Stomach (tissue), 9 donors: Measurements from ENCODE around the gene MZF1. TPM values are rescaled to one million over a fixed set of nuclear protein-coding genes. Genes with fewer than 3 reads are reported as not detected.

Experiments used
- DNase-seq, 2 donors: peaks; one replicate each; pipeline versions ENCODE4 v3.0.0 to v3.0.0-alpha.2; 2013 to 2019
- H3K27ac ChIP-seq, 5 donors: fragments of 200-600 bp in 4 of 5; sonication (generic) in 4 of 5; one replicate each; pipeline ENCODE4 v1.5.1; 2013 to 2019; ENCODE audit warnings: mild to moderate bottlenecking in 1 of 5, moderate library complexity in 1 of 5
- H3K27me3 ChIP-seq, 3 donors: fragments of 200-600 bp; sonication (generic); one replicate each; pipeline ENCODE4 v1.5.1; 2017 to 2019; ENCODE audit warnings: mixed run types in 1 of 3
- H3K36me3 ChIP-seq, 4 donors: fragments of 200-600 bp; sonication (generic); 1 replicate in 3 of 4; 2 replicates in 1 of 4; pipeline ENCODE4 v1.5.1; 2016 to 2019
- H3K4me1 ChIP-seq, 4 donors: fragments of 200-600 bp; sonication (generic); one replicate each; pipeline ENCODE4 v1.5.1; 2016 to 2019
- H3K4me3 ChIP-seq, 4 donors: fragments of 200-600 bp; sonication (generic) in 3 of 4; one replicate each; pipeline ENCODE4 v1.5.1; 2016 to 2019; ENCODE audit warnings: mild to moderate bottlenecking in 1 of 4
- H3K9me3 ChIP-seq, 4 donors: fragments of 200-600 bp; sonication (generic); one replicate each; pipeline ENCODE4 v1.5.1; 2016 to 2019
- EP300 ChIP-seq: sonication (generic); formaldehyde crosslinking; IDR thresholded peaks from one replicate; pipeline ENCODE4 v1.6.1; 2017; ENCODE audit warnings: antibody characterized with exemption
- POLR2A ChIP-seq, 4 donors: fragments of 450-650 bp; IDR thresholded peaks; one replicate each; pipeline ENCODE4 v1.6.1; 2016; ENCODE audit warnings: antibody characterized with exemption in 4 of 4, control low read depth in 2 of 4, mild to moderate bottlenecking in 1 of 4, moderate library complexity in 1 of 4
- POLR2AphosphoS5 ChIP-seq, 3 donors: sonication (generic); formaldehyde crosslinking; IDR thresholded peaks; one replicate each; pipeline ENCODE4 v1.6.1; 2016; ENCODE audit warnings: antibody characterized with exemption in 3 of 3
- WGBS, 5 donors: extraction: QIAGEN DNeasy Blood & Tissue Kit in 3 of 5; methylation state at CpG; one replicate each; pipeline versions ENCODE4 v1.1.5 to v1.1.7; 2013 to 2018; 5-methylcytosine and 5-hydroxymethylcytosine counted together
- intact Hi-C: fragments of 100-400 bp; cut with DNase I; formaldehyde crosslinking; loops from one replicate; pipeline ENCODE4 v1.15.1; 2023; ENCODE audit warnings: low total_unique reads
- polyA plus RNA-seq, 3 donors: library from polyadenylated mRNA; stranded (reverse); fragments of 200-250 nt; gene quantifications; one replicate each; pipeline ENCODE4 v1.2.3, GENCODE V29; 2013
- total RNA-seq, 5 donors: library from RNA; depleted of rRNA; stranded (reverse); fragments of >200 nt; gene quantifications; one replicate each; pipeline versions ENCODE4 v1.1.0 to v1.2.3, GENCODE V29; 2014 to 2016
- TF ChIP-seq, protein P1 (sequence below), 7 experiments: fragments of 450-650 bp in 4 of 7; fragments of 200-600 bp in 3 of 7; sonication (generic) in 3 of 7; IDR thresholded peaks; one replicate each; pipeline ENCODE4 v1.5.1; 2016 to 2019; ENCODE audit warnings: antibody characterized with exemption in 7 of 7, control low read depth in 2 of 7, mild to moderate bottlenecking in 1 of 7
- donor health status: healthy with polysubstance abuse.
- donor health status: Bipolar disorder and iron deficiency.
- donor health status: healthy.

MZF1 gene
- total and polyA plus RNA-seq, 8 donors: 14.0 to 84.9 (median 49.3) TPM

DNA sequence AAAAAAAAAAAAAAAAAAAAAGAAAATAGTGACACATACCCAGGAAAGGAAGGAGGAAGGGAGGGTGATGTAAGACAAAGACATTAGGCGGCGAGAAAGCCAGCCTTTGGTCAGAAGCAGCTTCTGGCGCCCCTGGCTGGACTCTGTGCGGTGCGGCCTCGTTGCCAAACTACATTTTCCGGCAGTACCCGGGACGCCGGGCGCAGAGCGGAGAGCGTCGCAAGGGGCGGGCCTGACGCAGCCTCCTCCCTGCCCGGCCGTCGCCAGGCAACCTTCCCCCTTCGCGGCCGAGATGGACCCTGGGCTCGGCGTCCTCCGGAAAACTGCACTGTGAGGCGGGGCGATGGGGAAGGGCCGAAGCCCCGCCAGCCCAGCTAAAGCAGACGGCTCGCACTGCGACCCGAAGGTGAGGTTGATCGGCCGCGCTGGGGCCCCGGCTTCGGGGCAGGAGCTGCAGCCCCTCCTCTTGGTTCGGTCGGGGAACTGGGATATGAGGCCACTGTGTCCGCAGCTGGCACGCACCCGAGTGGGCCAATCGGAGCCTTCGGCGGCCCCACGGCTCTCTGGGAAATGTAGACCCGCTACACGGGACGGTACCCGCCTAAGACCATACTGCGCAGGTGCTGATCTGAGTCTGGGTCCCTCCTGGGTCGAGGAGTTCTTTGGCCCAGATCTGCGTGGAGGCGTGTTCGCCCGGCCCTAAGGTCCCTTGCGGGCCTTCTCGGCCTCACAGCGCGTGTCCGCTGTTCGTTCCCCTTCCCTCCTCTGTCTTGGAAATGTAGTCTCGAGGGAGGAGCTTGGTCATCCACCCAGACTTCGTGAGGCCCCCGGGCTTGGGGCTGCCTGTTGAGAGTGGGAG, 2.3 kb upstream of the MZF1 start:
- TF ChIP-seq POLR2AphosphoS5 (IDR thresholded peaks at IDR 0.05) (peak; percentile 39 to 72 (median 45)), EP300 (no peak), POLR2A (IDR thresholded peaks at IDR 0.05) (no peak)
- TF ChIP-seq, protein P1, sequence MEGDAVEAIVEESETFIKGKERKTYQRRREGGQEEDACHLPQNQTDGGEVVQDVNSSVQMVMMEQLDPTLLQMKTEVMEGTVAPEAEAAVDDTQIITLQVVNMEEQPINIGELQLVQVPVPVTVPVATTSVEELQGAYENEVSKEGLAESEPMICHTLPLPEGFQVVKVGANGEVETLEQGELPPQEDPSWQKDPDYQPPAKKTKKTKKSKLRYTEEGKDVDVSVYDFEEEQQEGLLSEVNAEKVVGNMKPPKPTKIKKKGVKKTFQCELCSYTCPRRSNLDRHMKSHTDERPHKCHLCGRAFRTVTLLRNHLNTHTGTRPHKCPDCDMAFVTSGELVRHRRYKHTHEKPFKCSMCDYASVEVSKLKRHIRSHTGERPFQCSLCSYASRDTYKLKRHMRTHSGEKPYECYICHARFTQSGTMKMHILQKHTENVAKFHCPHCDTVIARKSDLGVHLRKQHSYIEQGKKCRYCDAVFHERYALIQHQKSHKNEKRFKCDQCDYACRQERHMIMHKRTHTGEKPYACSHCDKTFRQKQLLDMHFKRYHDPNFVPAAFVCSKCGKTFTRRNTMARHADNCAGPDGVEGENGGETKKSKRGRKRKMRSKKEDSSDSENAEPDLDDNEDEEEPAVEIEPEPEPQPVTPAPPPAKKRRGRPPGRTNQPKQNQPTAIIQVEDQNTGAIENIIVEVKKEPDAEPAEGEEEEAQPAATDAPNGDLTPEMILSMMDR (IDR thresholded peaks at IDR 0.05): peak in 2 of 7 experiments; percentile 15 to 26
- Histone ChIP-seq H3K4me3 (peak overlapping the region; percentile 59 to 88 (median 65)), H3K27ac (peak overlapping the region; percentile 86 to 99 (median 98)), H3K36me3 (peaks cover 5 to 23% (median 9%) of the 10 kb centered on the region in 4 donors), H3K9me3 (no peaks in the 10 kb centered on the region), H3K4me1 (peaks cover 18 to 66% (median 45%) of the 10 kb centered on the region in 4 donors), H3K27me3 (no peaks in the 10 kb centered on the region)
- WGBS, 5 donors: 0 to 1% (median 0%) methylated on average over 21 to 66 of the region's 66 CpGs
- intact Hi-C loops: no loop called here
- peak; percentile 87 to 98 for DNase-seq

DNA sequence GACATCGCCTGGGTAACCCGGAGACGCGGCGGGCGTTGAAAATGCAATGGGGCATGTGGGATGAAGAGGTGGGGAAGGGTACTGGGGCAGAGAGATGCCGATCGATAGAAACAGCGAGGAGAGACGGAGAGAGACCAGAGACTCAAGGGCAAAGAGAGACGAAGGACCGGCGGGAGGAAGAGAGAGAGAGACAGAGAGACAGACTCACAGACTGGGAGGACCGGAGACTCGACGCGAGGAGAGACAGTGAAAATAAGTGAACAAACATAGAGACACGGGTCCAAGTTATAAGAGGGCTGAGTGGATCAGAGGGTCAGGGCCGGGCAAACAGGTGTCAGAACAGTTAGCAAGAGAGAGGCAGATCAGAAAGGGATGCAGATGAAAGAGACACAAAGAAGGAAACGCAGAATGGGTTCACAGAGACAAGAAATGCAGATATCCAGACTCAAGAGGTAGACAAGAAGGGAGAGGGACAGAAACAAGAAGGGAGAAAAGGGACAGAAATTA, 576 bp upstream of the MZF1 start:
- H3K27me3 ChIP-seq: no peaks in the 10 kb centered on the region
- no peaks in the 10 kb centered on the region for H3K9me3 ChIP-seq
- peak overlapping the region; percentile 97 to 99 (median 98) for H3K27ac ChIP-seq
- TF ChIP-seq POLR2A (IDR thresholded peaks at IDR 0.05) (no peak), EP300 (no peak), POLR2AphosphoS5 (IDR thresholded peaks at IDR 0.05) (no peak)
- TF ChIP-seq, protein P1 (IDR thresholded peaks at IDR 0.05): no peak
- intact Hi-C loops: no loop called here
- H3K4me3 ChIP-seq: peak overlapping the region; percentile 54 to 76 (median 66)
- H3K36me3 ChIP-seq: peaks cover 5 to 40% (median 25%) of the 10 kb centered on the region in 4 donors
- no peak for DNase-seq
- peaks cover 18 to 63% (median 44%) of the 10 kb centered on the region in 4 donors for H3K4me1 ChIP-seq
- 0 to 2% (median 1%) methylated on average over 20 of the region's 20 CpGs for WGBS, 5 donors

DNA sequence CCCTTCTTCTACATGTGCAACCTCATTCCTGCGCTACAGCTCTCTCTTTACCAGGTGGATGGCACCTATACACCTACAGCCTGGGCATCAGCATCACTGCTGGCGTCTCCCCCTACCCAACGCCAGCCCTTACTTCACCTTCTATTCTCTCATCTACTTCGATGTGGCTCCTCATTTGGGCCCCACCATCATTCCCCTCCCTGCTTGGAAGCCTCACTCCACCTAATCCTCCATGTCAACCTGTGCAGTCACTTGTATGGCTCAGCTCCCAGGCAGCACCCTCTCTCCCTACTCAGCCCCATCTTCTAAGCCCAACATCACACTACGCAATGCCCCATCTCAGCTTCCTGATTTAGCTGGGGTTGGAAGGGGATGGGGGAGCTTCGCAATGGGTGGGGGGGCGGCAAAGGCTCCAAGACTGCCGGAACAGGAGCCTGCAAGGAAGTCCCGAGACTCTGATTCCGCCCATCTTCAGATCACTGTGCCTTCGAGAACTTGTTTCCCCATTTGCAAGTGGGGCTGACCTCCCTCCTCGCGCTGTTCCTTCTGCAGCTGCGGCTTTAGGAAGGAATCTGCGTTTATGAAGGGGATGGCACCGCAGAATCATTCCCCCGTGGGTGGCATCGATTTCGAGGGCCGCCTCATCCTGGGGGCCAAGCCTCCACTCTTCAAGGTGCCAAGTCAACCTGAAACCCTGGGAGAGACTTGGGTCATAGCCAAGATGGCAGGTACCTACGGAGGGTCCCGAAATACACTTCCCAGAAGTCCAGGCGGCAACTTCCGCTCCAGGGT, 913 bp downstream of the MZF1 start:
- Histone ChIP-seq H3K36me3 (peaks cover 5 to 42% (median 32%) of the 10 kb centered on the region in 4 donors), H3K9me3 (no peaks in the 10 kb centered on the region), H3K27me3 (no peaks in the 10 kb centered on the region), H3K27ac (peak overlapping the region; percentile 97 to 99 (median 98)), H3K4me1 (peaks cover 18 to 48% (median 38%) of the 10 kb centered on the region in 4 donors), H3K4me3 (peak overlapping the region; percentile 54 to 76 (median 66))
- DNase-seq: no peak
- no peak for TF ChIP-seq POLR2A (IDR thresholded peaks at IDR 0.05)
- TF ChIP-seq EP300: no peak
- peak in 2 of 3 donors; percentile 63 to 67 for TF ChIP-seq POLR2AphosphoS5 (IDR thresholded peaks at IDR 0.05)
- TF ChIP-seq, protein P1 (IDR thresholded peaks at IDR 0.05): no peak
- 40 to 52% (median 44%) methylated on average over 20 to 24 of the region's 24 CpGs for WGBS, 5 donors
- intact Hi-C loops: no loop called here

DNA sequence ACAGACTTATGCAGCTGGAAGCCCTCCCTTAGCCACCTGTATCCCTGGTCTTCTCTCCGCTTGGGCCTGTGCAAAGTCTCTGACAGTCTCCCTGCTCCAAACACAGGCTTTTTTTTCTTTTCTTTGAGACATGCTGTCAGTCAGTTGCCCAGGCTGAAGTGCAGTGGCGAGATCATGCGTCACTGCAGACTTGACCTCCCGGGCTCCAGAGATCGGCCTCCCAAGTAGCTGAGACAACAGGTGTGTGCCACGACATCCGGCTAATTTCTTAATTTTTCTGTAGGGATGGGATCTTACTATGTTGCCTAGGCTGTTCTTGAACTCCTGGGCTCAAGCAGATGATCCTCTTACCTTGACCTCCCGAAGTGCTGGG, 1.6 kb downstream of the MZF1 start:
- intact Hi-C loops: no loop called here
- TF ChIP-seq POLR2A (IDR thresholded peaks at IDR 0.05) (no peak), POLR2AphosphoS5 (IDR thresholded peaks at IDR 0.05) (no peak), EP300 (no peak)
- TF ChIP-seq, protein P1 (IDR thresholded peaks at IDR 0.05): no peak
- H3K36me3 ChIP-seq: peaks cover 5 to 48% (median 38%) of the 10 kb centered on the region in 4 donors
- H3K9me3 ChIP-seq: no peaks in the 10 kb centered on the region
- H3K27me3 ChIP-seq: no peaks in the 10 kb centered on the region
- peak overlapping the region in 1 of 5 donors; percentile 99 for H3K27ac ChIP-seq
- WGBS, 5 donors: 88 to 96% (median 95%) methylated on average over 8 of the region's 8 CpGs
- no peak overlapping the region for H3K4me3 ChIP-seq
- peaks cover 18 to 41% (median 35%) of the 10 kb centered on the region in 4 donors for H3K4me1 ChIP-seq
- DNase-seq: no peak
